ENCODE data around the gene SLC23A2.
"Not testable (repeated sequence)": the region's sequence is repeated elsewhere in the genome, so short reads cannot be mapped to it uniquely, and the experiment has no call there.

The SLC23A2 gene

DNA sequence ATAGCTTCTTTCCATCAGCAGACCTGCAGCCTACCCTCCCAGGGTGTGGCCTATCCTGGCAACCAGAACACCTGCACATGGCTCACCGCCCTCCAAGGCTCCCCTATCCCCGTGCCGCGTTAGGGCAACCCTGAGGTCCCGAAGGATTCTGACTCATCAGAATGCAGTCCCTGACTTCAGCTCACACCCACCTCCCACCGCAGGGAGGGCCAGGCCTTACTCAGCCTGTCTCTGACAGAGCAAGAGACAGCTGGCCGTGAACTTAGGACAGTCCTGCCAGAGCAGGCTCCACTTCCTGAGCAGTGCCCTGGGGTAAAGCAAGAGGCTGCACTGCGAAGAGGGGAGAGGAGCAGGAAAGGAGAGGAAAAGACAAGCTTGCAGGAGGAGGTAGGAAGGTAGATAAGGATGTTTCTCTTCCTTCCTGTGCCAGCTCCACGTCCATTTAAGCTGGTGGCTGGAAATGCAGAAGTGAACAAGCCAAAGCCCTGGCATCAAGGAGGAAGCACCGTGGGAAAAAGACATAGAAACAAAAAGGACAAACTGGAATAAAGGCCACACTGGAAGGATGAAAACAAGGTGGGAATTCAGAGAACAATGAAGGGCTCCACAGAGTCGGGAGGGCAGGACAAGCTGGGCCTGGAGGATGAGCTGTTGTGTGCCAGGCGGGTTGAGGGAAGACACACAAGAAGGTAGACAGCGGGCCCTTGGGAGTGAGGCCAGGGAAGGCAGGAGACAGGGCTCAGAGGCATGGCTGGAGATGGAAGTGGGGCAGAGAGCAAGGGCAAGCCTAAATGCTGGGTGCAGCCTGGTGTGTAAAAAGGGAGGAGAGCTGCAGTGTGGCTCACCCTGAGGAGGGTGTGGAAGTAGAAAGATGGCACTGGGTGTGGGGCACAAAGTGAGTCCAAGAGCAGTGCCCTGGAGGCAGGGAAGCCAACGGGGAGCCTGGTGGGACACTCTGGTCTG lies 102.7 kb downstream of the SLC23A2 start:
- peak; percentile 63 for DNase-seq

DNA sequence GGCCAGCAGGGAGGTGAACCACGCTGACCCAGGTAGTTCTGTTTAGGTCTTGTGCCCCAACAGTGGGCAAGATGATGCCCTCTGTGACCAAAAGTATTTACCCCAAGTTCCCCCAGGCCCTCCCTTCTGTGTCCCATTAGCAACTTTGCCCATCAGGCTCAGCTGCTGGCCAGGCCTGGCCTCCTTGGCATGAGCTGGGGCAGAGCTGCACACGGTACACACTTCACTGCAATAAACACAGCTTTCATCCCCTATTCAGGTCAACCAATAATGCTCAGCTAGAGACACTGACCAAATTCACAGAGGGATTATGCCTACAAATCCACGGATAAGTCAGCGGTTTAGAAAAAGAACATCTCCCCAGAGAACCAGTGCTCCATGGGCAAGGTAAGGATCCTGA lies 103.7 kb downstream of the SLC23A2 start:
- DNase-seq = no peak

DNA sequence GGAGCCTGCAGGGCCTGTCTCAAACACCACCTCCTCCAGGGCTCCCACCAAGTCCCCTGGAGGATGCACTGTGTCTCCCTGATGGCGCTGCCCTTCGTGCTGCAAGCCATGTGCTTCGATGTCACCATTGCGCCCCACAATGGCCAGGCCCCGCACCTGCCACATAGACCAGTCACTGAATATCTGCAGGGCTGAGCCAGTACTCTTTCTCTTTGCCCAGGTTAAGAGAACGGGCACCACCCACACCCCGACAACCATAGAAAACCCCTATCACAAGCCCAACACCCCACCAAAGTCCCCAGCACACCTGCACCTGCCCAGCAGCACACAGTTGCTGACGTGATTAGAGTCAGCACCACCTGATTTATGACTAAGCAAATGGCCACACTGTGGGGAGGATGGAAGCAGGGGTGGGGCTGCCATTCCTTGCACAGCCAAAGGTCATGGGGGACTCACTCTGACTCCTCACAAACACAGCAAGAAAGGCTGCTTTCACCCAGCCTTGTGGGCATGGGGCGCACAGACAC lies 104.3 kb downstream of the SLC23A2 start:
- DNase-seq = no peak

DNA sequence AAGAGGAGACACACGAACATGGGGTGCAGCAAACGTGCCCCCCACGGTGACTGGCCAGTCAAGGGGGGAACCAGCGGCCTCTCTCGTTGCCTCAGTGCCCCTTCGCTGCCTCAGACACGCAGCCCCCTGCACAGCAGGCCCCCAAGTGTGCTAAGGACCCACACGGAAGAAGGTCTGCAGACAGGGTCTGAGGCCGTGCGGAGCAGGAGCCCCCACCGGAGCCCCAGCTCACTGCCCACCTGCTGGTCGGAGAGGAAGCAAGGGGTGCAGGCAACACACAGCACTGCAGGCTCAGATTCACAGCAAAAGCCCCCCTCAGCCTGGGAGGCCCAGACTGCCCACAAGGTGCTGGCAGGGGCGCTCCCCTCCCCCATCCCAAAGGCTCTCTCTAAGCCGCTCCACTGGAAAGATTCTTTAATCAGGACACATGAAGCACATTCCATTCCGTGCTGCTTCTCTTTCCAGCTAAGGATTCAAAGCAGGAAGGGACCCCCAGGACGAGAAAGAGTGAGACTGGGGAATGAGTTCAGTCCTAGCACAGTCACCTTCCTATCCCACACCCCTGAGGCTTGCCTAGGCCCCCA lies 105.1 kb downstream of the SLC23A2 start:
- DNase-seq = no peak

DNA sequence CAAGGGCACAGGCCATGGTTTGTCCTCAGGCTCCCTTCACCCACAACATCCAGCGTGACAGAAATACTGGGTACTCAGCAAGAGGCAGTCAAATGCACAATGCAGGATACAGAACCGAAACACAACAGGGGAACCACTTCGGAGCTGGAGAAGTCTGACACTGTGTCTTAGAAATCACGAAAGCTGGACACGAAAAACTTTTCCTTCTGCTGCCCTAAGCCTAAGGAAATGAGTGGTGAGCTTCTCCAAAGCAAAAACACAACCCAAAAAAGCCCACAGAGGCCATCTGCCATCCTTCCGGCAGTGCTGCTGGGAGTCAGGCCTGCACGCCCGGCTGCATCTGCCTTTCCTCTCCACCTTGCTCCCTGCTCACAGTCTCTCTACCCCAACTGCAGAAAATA lies 106.3 kb downstream of the SLC23A2 start:
- DNase-seq = no peak

DNA sequence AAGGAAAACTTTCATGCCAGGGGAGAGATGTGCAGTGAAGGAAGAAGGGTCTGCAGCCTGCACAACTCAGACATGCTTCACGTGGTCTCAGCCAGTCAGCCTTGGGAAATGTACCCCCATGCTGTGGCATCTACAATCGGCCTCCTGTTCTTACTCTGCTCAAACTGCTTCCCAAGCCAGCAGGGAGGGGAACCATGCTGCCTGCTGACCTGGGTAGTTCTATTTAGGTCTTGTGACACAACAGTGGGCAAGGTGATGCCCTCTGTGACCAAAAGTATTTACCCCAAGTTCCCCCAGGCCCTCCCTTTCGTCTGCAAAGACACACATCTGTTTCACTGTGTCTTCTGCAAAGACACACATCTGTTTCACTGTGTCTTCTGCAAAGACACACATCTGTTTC lies 106.9 kb downstream of the SLC23A2 start:
- no peak for DNase-seq

DNA sequence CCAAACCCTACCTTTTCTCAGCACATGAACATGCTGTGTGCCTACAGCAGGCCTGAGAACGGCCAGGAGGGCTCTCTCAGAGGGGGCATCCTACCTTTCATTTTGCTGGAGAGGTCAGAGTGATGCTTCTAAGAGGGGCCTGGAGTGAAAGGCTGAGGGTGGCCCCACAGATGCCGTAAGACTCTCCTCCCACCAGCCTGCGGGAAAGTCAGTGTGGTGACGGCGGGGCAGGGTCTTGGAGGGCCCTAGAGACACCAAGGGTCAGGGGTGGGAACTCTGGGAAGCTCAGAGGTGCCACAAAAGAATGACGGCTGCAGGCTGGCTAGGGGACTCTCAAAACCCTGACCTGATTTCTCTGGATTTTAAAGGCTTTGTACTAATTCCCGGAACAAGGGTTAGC lies 107.6 kb downstream of the SLC23A2 start:
- no peak for DNase-seq

DNA sequence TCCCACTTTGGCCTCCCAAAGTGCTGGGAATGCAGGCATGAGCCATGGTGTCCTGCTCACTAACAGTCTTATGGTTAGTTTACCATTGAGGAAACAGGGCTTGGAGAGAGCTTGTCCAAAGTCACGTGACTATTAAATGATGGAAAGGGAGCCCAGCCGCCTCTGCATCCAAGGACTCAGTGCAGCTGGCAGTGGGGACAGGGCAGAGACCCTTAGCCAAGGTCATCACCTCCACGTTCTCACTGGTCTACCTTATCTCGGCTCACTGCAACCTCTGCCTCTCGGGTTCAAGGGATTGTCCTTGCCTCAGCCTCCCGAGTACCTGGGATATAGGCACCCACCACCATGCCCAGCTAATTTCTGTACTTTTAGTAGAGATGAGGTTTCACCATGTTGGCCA lies 109.3 kb downstream of the SLC23A2 start:
- DNase-seq = no peak

DNA sequence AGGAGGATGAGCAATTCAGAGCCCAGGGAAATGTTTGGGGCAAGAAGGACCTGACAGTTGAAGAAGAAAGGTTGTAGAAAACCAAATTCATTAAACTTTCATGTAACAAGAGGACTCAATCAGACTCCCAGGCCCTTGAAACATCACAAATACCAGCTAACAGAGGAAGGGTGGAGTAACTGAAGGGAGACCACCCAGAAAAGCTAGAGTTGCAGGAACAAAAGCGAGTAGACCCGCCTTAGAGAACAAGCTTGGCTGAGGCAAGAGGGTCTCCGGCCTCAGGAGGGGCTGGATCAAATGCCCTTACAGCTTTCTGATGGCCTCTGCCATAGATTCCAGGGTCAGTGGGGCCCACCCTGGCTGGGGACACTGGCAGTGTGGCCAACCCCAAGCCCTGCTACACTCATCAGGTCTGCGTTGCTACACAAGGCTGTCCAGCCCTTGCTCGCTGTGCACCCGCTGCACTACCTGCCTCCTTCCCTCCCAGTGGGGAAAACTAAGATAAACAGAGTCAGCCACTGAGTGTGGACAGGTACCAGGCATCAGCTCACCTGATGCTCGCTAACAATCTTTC lies 110.0 kb downstream of the SLC23A2 start:
- no peak for DNase-seq

DNA sequence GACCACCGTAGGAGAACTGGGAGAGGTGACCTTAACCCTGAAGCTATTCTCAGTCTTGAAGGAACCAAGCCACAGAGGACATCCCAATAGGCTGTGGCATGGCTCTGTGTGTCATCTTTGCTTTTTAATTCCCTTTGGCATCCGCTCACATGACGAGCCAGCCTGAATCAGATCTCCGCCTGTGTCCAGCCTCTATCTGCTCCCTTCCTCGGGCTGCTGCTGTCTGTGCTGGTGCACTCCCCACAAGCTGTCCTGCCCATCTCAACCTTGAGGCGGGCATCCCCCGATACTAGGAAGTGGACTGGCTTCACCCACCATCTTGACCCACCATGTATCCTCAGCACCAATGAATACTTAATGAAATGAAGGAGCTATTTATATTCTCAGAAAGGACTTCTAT lies 111.9 kb downstream of the SLC23A2 start:
- no peak for DNase-seq

DNA sequence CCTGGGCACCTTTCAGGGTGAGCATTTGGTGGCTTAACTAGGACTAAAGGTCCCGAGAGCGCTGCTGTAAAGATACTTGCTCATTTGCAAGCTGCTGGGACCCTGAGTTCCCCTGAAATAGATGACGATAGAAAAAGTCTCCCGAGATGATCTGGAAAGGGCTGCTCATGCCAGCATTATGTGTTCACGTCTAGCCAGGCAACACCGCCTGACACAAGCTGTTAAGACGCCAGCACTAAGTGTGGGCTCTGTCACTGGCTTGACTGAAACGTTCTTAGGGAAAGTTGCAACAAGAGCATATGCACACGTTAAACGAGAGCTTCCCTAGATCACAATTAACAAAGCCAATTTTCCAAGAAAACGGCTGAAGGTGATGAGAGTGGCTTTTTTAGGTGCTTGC lies 113.7 kb downstream of the SLC23A2 start:
- no peak for DNase-seq

DNA sequence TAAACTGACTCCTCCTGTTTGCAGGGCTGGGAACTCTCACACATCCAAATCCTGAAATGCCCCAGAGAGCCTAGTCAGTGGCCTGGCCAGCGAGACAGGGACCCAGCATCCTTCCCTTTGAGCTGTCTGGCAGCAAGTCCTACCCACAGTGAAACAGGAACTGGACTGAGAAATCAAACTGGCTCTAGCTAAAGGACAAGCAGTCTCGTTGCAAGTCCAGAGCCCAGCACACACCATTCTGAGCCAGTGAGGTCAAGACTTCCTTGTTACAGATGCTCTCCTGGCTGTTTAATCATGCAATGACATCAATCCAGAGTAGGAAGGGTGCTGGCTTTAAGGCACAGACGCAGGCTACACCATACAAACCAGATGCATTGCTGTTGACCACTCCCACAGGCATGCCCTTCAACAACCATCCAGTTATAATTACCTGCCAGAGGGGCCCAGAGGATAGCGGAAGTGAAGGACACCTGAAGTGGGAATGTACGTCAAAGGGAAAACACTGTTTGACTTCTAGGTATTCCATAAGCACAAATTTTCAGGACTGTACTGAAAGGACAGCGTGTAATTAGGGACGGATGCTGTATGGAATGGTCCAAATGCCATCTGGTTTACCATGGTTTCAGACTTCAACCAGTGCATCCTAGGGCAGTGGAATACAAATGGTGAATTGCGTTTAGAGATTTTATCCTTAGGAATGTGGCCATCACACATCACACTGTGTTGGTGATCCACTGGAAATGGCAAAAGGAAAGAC lies 114.4 kb downstream of the SLC23A2 start:
- DNase-seq = no peak

DNA sequence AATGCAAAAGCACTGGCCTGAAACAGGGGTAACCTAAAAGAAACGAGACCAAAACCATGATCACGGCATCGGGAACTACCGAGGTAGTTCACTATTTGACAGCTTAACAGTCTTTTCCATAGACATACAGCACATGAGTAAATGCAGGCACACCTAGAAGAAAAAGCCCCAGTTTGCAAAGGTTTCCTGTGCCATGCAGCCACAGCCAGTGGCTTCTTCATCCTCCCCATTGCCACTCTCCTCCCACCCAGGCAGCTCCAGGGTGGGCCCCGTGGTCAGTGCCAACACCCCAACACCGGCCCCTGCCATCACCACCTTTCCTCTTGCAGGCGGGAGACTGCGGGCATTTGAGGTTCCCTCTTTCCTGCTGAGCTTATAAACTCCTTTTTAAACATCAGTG lies 115.4 kb downstream of the SLC23A2 start:
- no peak for DNase-seq

DNA sequence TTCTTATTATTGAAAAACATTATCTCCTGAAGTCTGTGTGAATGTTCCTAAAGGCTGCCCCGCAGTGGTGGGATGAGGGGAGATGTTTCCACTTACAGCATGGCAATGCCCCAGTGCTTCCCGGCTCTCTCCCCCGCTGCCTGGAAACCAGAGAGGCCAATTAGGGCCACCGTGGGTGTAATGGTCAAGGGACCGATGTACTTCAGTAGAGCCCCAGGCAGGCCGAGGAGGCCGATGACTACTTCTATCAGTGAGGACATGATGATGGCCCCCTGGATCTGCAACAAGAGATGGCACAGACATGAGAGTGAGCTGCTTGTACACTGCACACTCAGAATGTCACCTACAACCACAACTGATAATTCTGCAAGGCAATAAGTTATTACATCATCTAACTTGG lies 117.8 kb downstream of the SLC23A2 start:
- DNase-seq = no peak

DNA sequence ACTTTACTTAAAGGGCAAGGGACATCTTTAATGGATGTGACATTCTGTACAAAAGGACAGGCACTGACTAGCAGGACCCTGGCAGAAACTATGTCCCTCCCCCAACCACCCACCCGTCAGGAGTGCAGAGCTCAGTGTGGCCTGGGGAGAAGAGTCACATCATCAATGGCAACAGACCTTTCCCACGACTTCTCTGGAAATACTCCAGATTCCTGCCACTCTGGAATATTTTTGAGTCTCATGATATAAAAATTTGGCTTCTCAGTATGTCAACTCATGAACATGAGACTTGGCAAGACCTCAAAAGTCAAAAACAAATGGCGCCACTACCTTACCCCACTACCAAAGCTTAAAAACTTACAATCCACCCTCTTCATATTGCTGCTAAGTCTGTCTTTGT lies 118.3 kb downstream of the SLC23A2 start:
- no peak for DNase-seq

DNA sequence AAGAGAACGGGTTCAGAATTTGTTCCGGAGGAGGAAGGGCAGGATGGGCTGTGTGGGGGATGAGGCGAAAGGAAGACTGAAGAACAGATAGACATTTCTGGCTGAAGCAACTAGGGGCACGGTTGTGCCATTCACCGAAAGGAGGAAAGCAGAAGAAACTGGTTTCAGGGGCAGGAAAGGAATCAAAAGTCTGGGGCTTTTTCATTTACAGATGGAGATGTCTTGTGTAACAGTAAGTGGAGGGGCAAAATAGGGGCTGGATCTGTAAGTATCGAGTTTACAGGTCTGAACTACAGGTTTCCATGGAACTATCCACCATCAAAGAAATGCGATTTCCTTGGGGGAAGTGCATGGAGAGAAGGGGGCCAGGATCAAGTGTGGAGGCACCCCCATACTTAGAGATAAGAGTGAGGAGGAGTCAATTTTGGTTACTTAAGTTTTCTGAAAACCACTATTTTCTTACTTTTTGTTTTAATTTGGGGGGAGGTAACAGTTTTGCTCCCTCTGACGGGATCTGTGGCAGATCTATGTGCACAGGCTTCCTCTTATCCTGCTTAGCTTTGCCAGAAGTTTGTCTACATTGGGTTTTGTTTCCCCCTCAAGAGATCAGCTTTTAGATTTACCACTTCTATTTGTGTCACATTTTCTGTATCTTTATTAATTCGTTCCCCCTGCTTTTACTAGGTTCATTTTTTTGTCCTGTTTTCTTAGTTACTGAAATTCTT lies 120.1 kb downstream of the SLC23A2 start:
- DNase-seq = no peak

DNA sequence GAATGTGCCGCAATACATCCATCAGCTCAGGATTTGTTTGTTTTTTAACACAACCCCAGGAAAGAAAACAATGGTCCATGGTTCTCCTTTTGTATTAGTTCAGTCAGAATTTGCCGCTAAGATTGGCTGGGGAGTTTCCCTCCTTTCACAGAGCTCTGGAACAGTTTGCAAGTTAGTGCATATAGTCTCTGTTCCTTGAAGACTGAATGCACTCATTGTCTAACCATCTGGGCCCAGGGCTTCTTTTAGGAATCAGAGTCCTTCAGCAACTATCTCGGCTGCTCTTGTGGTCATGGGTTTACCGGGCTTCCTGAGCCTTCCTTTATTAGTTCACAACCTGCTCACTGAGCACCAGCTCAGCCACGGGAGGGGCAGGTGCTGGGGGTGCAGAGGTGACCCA lies 121.3 kb downstream of the SLC23A2 start:
- no peak for DNase-seq

DNA sequence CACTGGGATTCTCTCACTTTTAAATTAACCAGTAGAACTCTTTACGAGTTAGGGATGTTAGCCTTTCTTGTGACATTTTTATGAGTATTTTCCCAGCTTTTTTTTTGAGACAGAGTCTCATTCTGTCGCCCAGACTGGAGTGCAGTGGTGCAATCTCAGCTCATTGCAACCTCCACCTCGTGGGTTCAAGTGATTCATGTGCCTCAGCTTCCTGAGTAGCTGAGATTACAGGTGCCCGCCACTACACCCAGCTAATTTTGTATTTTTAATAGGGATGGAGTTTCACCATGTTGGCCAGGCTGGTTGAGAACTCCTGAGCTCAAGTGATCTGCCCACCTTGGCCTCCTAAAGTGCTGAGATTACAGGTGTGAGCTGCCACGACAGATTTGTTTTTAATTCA lies 123.2 kb downstream of the SLC23A2 start:
- not testable (repeated sequence) for DNase-seq

DNA sequence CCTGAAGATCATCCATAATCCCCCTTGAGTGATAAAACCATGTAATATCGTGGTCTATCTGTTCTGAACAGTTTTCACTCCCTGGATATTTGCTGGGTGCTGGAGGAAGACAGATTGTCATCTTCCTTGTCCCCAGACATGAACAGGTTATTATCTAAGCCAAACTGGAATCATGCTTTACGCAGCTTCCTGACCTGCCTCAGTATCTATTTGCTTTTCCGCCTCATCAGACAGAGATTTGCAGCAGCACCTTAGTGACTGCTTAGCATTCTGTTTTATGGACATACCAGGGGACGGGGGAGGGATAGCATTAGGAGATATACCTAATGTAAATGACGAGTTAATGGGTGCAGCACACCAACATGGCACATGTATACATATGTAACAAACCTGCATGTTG lies 124.6 kb downstream of the SLC23A2 start:
- DNase-seq = no peak

DNA sequence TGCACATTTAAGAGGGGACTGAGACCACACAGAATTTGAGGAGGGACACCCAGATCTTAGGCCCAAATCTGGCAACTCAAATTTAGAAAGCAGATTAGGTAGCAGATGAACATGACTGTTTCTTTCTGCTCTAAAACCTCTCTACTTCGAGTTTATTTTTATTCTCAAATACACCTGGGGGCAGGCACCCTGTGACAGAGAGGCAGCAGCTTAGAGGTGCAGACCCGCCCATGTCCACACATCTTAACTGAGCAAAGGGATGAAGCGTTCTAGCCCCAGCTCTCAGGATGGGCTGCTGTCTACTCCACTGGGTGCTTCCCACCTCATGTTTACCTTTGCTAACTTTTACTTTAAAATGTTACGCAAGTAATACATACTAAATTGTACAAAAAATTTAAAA lies 125.0 kb downstream of the SLC23A2 start:
- no peak for DNase-seq

DNA sequence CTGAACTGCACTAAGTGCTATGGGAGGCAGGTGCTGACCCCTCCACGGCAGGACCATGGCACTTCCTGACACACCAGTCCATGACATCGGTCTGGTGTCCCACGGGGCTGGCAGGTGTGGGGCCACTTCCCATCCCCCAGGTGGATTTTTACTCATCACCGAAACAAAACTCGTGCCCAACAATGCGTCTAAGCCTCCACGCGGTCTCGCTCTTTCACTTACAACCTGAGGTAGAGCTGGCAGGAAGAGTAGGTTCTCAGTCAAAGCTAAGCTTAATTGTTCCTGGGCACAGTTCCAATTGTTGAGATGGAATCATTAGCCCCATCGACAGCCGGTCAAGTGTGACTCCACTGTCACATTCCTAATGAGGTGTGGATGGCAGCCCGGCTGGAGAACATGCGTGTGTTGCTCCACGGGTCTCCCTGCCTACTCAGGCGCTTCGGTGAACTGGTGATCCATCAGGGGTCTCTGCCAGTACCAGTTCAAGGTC lies 125.7 kb downstream of the SLC23A2 start:
- no peak for DNase-seq

DNA sequence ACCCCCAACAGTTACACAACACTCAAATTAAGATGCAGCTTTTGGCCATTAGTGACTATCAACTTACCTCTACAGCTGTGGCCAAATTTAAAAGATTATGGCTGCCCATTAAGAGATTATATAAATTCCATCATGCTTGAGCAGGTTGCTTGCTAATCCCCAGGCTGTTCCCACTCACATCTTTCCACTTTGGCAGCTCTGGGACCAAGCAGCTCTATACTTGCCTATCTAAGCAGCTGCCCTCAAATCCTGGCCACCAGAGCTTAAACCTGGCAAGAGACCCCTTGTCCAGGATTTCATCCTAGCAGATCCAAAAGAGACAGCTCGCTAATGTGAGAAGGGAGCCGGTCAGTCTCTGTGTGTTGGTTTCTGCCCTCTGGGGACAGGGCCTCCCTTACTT lies 127.9 kb downstream of the SLC23A2 start:
- no peak for DNase-seq

Measured in right hindlimb (tissue), 1 donor.